G401 (cell line): ENCODE data around the gene RNF169. TPM values are rescaled to one million over a fixed set of nuclear protein-coding genes. Genes with fewer than 3 reads are reported as not detected.

Source experiments
- DNase-seq: peaks from one replicate; pipeline ENCODE4 v3.0.0-alpha.2; 2015; ENCODE audit warnings: low spot score
- in situ Hi-C: cut with HindIII; loops from 2 replicates; pipeline ENCODE4 v1.10.0; 2016; ENCODE audit warnings: low sequenced_read_pairs, mixed read lengths
- total RNA-seq: library from RNA; depleted of rRNA; stranded (reverse); fragments of >200 nt; shearing (Covaris generic); gene quantifications from 2 replicates; pipeline ENCODE4 v1.2.3, GENCODE V29; 2014; rRNA removed

The RNF169 gene
- 6.4 and 10.9 TPM in 2 replicates for total RNA-seq

- peak; percentile 98 for DNase-seq
- in situ Hi-C loops, result no loop called here
These were observed at the start of gene RNF169 for GRCh38 chr11:74748211-74749126. RNF169 (plus strand) TSS chr11:74748849; CDS start chr11:74748881, 32 bp downstream.

GRCh38 chr11:74699615-74700396, 48.8 kb upstream of the RNF169 start:
- DNase-seq, result peak; percentile 47
- in situ Hi-C loops, result no loop called here

- in situ Hi-C loops, result no loop called here
- no peak for DNase-seq
These were observed 47.3 kb upstream of the RNF169 start for GRCh38 chr11:74701351-74701750.

- DNase-seq, result peak; percentile 72
These were observed 46.2 kb upstream of the RNF169 start for GRCh38 chr11:74702383-74703007.

GRCh38 chr11:74703211-74703610, 45.4 kb upstream of the RNF169 start:
- in situ Hi-C loops, result no loop called here
- no peak for DNase-seq

More at GRCh38 chr11:74702383-74703007, 46.2 kb upstream of the RNF169 start:
- in situ Hi-C loops, result no loop called here

GRCh38 chr11:74707182-74707581, 41.5 kb upstream of the RNF169 start:
- in situ Hi-C loops, result no loop called here

GRCh38 chr11:74707602-74708510, 40.8 kb upstream of the RNF169 start:
- in situ Hi-C loops, result no loop called here
- DNase-seq, result peak; percentile 86

More at GRCh38 chr11:74707182-74707581, 41.5 kb upstream of the RNF169 start:
- no peak for DNase-seq

GRCh38 chr11:74709175-74709574, 39.5 kb upstream of the RNF169 start:
- in situ Hi-C loops, result no loop called here
- no peak for DNase-seq

GRCh38 chr11:74710281-74710938, 38.2 kb upstream of the RNF169 start:
- no peak for DNase-seq
- in situ Hi-C loops, result no loop called here

- no peak for DNase-seq
- in situ Hi-C loops, result no loop called here
These were observed 35.0 kb upstream of the RNF169 start for GRCh38 chr11:74713686-74714085.

- DNase-seq, result no peak
- in situ Hi-C loops, result no loop called here
These were observed 33.7 kb upstream of the RNF169 start for GRCh38 chr11:74714904-74715303.

- no peak for DNase-seq
- in situ Hi-C loops, result no loop called here
These were observed 31.3 kb upstream of the RNF169 start for GRCh38 chr11:74717221-74717969.

- no peak for DNase-seq
- in situ Hi-C loops, result no loop called here
These were observed 29.6 kb upstream of the RNF169 start for GRCh38 chr11:74719011-74719410.

- DNase-seq, result peak; percentile 77
- in situ Hi-C loops, result no loop called here
These were observed 27.8 kb upstream of the RNF169 start for GRCh38 chr11:74720596-74721478.

GRCh38 chr11:74721479-74721835, 27.2 kb upstream of the RNF169 start:
- in situ Hi-C loops, result no loop called here
- DNase-seq, result peak; percentile 84

- in situ Hi-C loops, result no loop called here
- no peak for DNase-seq
These were observed 25.1 kb upstream of the RNF169 start for GRCh38 chr11:74723511-74723910.

GRCh38 chr11:74725701-74726100, 22.9 kb upstream of the RNF169 start:
- DNase-seq, result no peak
- in situ Hi-C loops, result loop anchor here (5.0 kb wide), 1 partner anchor 38 kb away; no protein-coding TSS in a partner anchor
